ENCODE data around the gene MT1E. TPM values are rescaled to one million over a fixed set of nuclear protein-coding genes. Genes with fewer than 3 reads are reported as not detected.
"Not testable (repeated sequence)": the region's sequence is repeated elsewhere in the genome, so short reads cannot be mapped to it uniquely, and the experiment has no call there.

Gene MT1E
- polyA plus RNA-seq: 96.6 TPM
- long read RNA-seq, donor 1, transcript MT1E-201 (3 exons, 704 nt): major isoform, 231 of 265 reads
- long read RNA-seq, donor 1, partial matches to known transcripts: 28 of 265 reads
- long read RNA-seq, donor 1, other reads (novel, unspliced or antisense): 0 of 265 reads
- long read RNA-seq, donor 2, transcript MT1E-201 (3 exons, 704 nt): major isoform, 299 of 341 reads
- long read RNA-seq, donor 2, transcript MT1E-203 (2 exons, 332 nt): minor isoform, 11 of 341 reads
- long read RNA-seq, donor 2, partial matches to known transcripts: 29 of 341 reads
- long read RNA-seq, donor 2, other reads (novel, unspliced or antisense): 0 of 341 reads
- long read RNA-seq, donor 3: 0 reads
- long read RNA-seq, donor 4, transcript MT1E-201 (3 exons, 704 nt): major isoform, 31 of 185 reads
- long read RNA-seq, donor 4, partial matches to known transcripts: 122 of 185 reads
- long read RNA-seq, donor 4, other reads (novel, unspliced or antisense): 32 of 185 reads
- long read RNA-seq, donor 5, transcript MT1E-201 (3 exons, 704 nt): major isoform, 271 of 296 reads
- long read RNA-seq, donor 5, partial matches to known transcripts: 23 of 296 reads
- long read RNA-seq, donor 5, other reads (novel, unspliced or antisense): 0 of 296 reads
- long read RNA-seq, donor 6, transcript MT1E-201 (3 exons, 704 nt): major isoform, 71 of 81 reads
- long read RNA-seq, donor 6, partial matches to known transcripts: 6 of 81 reads
- long read RNA-seq, donor 6, other reads (novel, unspliced or antisense): 0 of 81 reads
- long read RNA-seq, donor 7, transcript MT1E-201 (3 exons, 704 nt): major isoform, 272 of 371 reads
- long read RNA-seq, donor 7, partial matches to known transcripts: 87 of 371 reads
- long read RNA-seq, donor 7, other reads (novel, unspliced or antisense): 10 of 371 reads
- long read RNA-seq, donor 8, transcript MT1E-201 (3 exons, 704 nt): major isoform, 333 of 349 reads
- long read RNA-seq, donor 8, transcript MT1E-203 (2 exons, 332 nt): minor isoform, 7 of 349 reads
- long read RNA-seq, donor 8, partial matches to known transcripts: 7 of 349 reads
- long read RNA-seq, donor 8, other reads (novel, unspliced or antisense): 0 of 349 reads
- long read RNA-seq, donor 9, transcript MT1E-203 (2 exons, 332 nt): minor isoform, 7 of 240 reads
- long read RNA-seq, donor 9, transcript MT1E-201 (3 exons, 704 nt): major isoform, 233 of 240 reads
- long read RNA-seq, donor 9, partial matches to known transcripts: 0 of 240 reads
- long read RNA-seq, donor 9, other reads (novel, unspliced or antisense): 0 of 240 reads
- long read RNA-seq, donor 10, transcript MT1E-201 (3 exons, 704 nt): major isoform, 98 of 100 reads
- long read RNA-seq, donor 10, partial matches to known transcripts: 0 of 100 reads
- long read RNA-seq, donor 10, other reads (novel, unspliced or antisense): 0 of 100 reads
- long read RNA-seq, donor 11, transcript MT1E-201 (3 exons, 704 nt): major isoform, 135 of 148 reads
- long read RNA-seq, donor 11, transcript MT1E-203 (2 exons, 332 nt): minor isoform, 6 of 148 reads
- long read RNA-seq, donor 11, partial matches to known transcripts: 0 of 148 reads
- long read RNA-seq, donor 11, other reads (novel, unspliced or antisense): 6 of 148 reads

- Histone ChIP-seq H3K4me3 (ENCODE audit: low read length) (peak within 1 kb of the TSS; percentile 79), H3K27me3 (ENCODE audit: control insufficient read depth, insufficient read depth, low read length) (peaks cover 23% of the 10 kb centered on the region), H3K27ac (ENCODE audit: low read length) (peak within 1 kb of the TSS; percentile 86), H3K9me3 (ENCODE audit: control insufficient read depth, low read depth, low read length) (no peaks in the 10 kb centered on the region), H3K36me3 (ENCODE audit: control insufficient read depth, insufficient read depth, low read length) (no peaks in the 10 kb centered on the region), H3K4me1 (ENCODE audit: control insufficient read depth, insufficient read depth, low read length) (peaks cover 11% of the 10 kb centered on the region)
- no CpG with 5 or more reads among the region's 62 CpGs for WGBS (ENCODE audit: insufficient coverage, low lambda C conversion rate)
- DNase-seq: peak; percentile 84 to 88
These were observed at the start of gene MT1E for GRCh38 chr16:56625140-56625942. TSS of gene MT1E (plus strand) at chr16:56625781. CDS start at chr16:56625852, 71 bp downstream.

GRCh38 chr16:56576585-56577299 lies 48.8 kb upstream of the MT1E start:
- Histone ChIP-seq H3K36me3 (ENCODE audit: control insufficient read depth, insufficient read depth, low read length) (no peaks in the 10 kb centered on the region), H3K27ac (ENCODE audit: low read length) (no peak overlapping the region), H3K27me3 (ENCODE audit: control insufficient read depth, insufficient read depth, low read length) (no peaks in the 10 kb centered on the region), H3K4me1 (ENCODE audit: control insufficient read depth, insufficient read depth, low read length) (no peaks in the 10 kb centered on the region), H3K4me3 (ENCODE audit: low read length) (no peak overlapping the region), H3K9me3 (ENCODE audit: control insufficient read depth, low read depth, low read length) (no peaks in the 10 kb centered on the region)
- WGBS (ENCODE audit: insufficient coverage, low lambda C conversion rate): no CpG with 5 or more reads among the region's 8 CpGs
- peak; percentile 83 for DNase-seq

- Histone ChIP-seq H3K4me1 (ENCODE audit: control insufficient read depth, insufficient read depth, low read length) (no peaks in the 10 kb centered on the region), H3K27me3 (ENCODE audit: control insufficient read depth, insufficient read depth, low read length) (no peaks in the 10 kb centered on the region), H3K27ac (ENCODE audit: low read length) (no peak overlapping the region), H3K9me3 (ENCODE audit: control insufficient read depth, low read depth, low read length) (no peaks in the 10 kb centered on the region), H3K36me3 (ENCODE audit: control insufficient read depth, insufficient read depth, low read length) (no peaks in the 10 kb centered on the region), H3K4me3 (ENCODE audit: low read length) (no peak overlapping the region)
- WGBS (ENCODE audit: insufficient coverage, low lambda C conversion rate): 0% methylated on average over 1 of the region's 4 CpGs
- no peak for DNase-seq
These were observed 48.3 kb upstream of the MT1E start for GRCh38 chr16:56577300-56577625.

- Histone ChIP-seq H3K9me3 (ENCODE audit: control insufficient read depth, low read depth, low read length) (no peaks in the 10 kb centered on the region), H3K4me3 (ENCODE audit: low read length) (no peak overlapping the region), H3K36me3 (ENCODE audit: control insufficient read depth, insufficient read depth, low read length) (no peaks in the 10 kb centered on the region), H3K27me3 (ENCODE audit: control insufficient read depth, insufficient read depth, low read length) (peaks cover 12% of the 10 kb centered on the region), H3K4me1 (ENCODE audit: control insufficient read depth, insufficient read depth, low read length) (no peaks in the 10 kb centered on the region), H3K27ac (ENCODE audit: low read length) (no peak overlapping the region)
- DNase-seq: no peak
- WGBS (ENCODE audit: insufficient coverage, low lambda C conversion rate): 21% methylated on average over 2 of the region's 6 CpGs
These were observed 45.1 kb upstream of the MT1E start for GRCh38 chr16:56580391-56581048.

- H3K9me3 ChIP-seq (ENCODE audit: control insufficient read depth, low read depth, low read length); H3K4me3 ChIP-seq (ENCODE audit: low read length); H3K27ac ChIP-seq (ENCODE audit: low read length); DNase-seq; H3K4me1 ChIP-seq (ENCODE audit: control insufficient read depth, insufficient read depth, low read length); H3K36me3 ChIP-seq (ENCODE audit: control insufficient read depth, insufficient read depth, low read length): not testable (repeated sequence)
- WGBS (ENCODE audit: insufficient coverage, low lambda C conversion rate): no CpG with 5 or more reads among the region's 2 CpGs
- peaks cover 24% of the 10 kb centered on the region for H3K27me3 ChIP-seq (ENCODE audit: control insufficient read depth, insufficient read depth, low read length)
These were observed 42.7 kb upstream of the MT1E start for GRCh38 chr16:56582911-56583310.

GRCh38 chr16:56583351-56584168 lies 42.0 kb upstream of the MT1E start:
- no peak overlapping the region for H3K4me3 ChIP-seq (ENCODE audit: low read length)
- H3K27ac ChIP-seq (ENCODE audit: low read length): no peak overlapping the region
- 83% methylated on average over 2 of the region's 11 CpGs for WGBS (ENCODE audit: insufficient coverage, low lambda C conversion rate)
- peaks cover 31% of the 10 kb centered on the region for H3K27me3 ChIP-seq (ENCODE audit: control insufficient read depth, insufficient read depth, low read length)
- H3K9me3 ChIP-seq (ENCODE audit: control insufficient read depth, low read depth, low read length): no peaks in the 10 kb centered on the region
- no peaks in the 10 kb centered on the region for H3K4me1 ChIP-seq (ENCODE audit: control insufficient read depth, insufficient read depth, low read length)
- H3K36me3 ChIP-seq (ENCODE audit: control insufficient read depth, insufficient read depth, low read length): no peaks in the 10 kb centered on the region
- DNase-seq: no peak

- H3K4me1 ChIP-seq (ENCODE audit: control insufficient read depth, insufficient read depth, low read length): no peaks in the 10 kb centered on the region
- DNase-seq: no peak
- peaks cover 38% of the 10 kb centered on the region for H3K27me3 ChIP-seq (ENCODE audit: control insufficient read depth, insufficient read depth, low read length)
- 90% methylated on average over 2 of the region's 11 CpGs for WGBS (ENCODE audit: insufficient coverage, low lambda C conversion rate)
- H3K4me3 ChIP-seq (ENCODE audit: low read length): no peak overlapping the region
- H3K27ac ChIP-seq (ENCODE audit: low read length): no peak overlapping the region
- H3K9me3 ChIP-seq (ENCODE audit: control insufficient read depth, low read depth, low read length): no peaks in the 10 kb centered on the region
- no peaks in the 10 kb centered on the region for H3K36me3 ChIP-seq (ENCODE audit: control insufficient read depth, insufficient read depth, low read length)
These were observed 41.3 kb upstream of the MT1E start for GRCh38 chr16:56584276-56584675.

- WGBS (ENCODE audit: insufficient coverage, low lambda C conversion rate): no CpG with 5 or more reads among the region's 9 CpGs
- DNase-seq: no peak
- Histone ChIP-seq H3K9me3 (ENCODE audit: control insufficient read depth, low read depth, low read length) (no peaks in the 10 kb centered on the region), H3K4me1 (ENCODE audit: control insufficient read depth, insufficient read depth, low read length) (peaks cover 12% of the 10 kb centered on the region), H3K27me3 (ENCODE audit: control insufficient read depth, insufficient read depth, low read length) (peaks cover 52% of the 10 kb centered on the region), H3K36me3 (ENCODE audit: control insufficient read depth, insufficient read depth, low read length) (no peaks in the 10 kb centered on the region), H3K27ac (ENCODE audit: low read length) (no peak overlapping the region), H3K4me3 (ENCODE audit: low read length) (peak overlapping the region; percentile 16)
These were observed 36.8 kb upstream of the MT1E start for GRCh38 chr16:56588781-56589140.
